GM18858 (cell line): Measurements from ENCODE around the gene RBM20.
"Not testable (repeated sequence)": the region's sequence is repeated elsewhere in the genome, so short reads cannot be mapped to it uniquely, and the experiment has no call there.

Experiments used
- ATAC-seq: cut with Tn5 transposase; IDR thresholded peaks from one replicate; pipeline ENCODE4 v1.9.1; 2021; ENCODE audit not compliant: unreplicated experiment

The RBM20 gene

GRCh38 chr10:110625356-110625894, 18.7 kb upstream of the RBM20 start:
- ATAC-seq, result no peak

GRCh38 chr10:110625951-110626855, 17.9 kb upstream of the RBM20 start:
- no peak for ATAC-seq

- no peak for ATAC-seq
These were observed 16.0 kb upstream of the RBM20 start for GRCh38 chr10:110628161-110628560.

GRCh38 chr10:110629680-110630191, 14.4 kb upstream of the RBM20 start:
- no peak for ATAC-seq

- no peak for ATAC-seq
These were observed 12.2 kb upstream of the RBM20 start for GRCh38 chr10:110631934-110632333.

- no peak for ATAC-seq
These were observed 11.4 kb upstream of the RBM20 start for GRCh38 chr10:110632591-110633215.

GRCh38 chr10:110634527-110635209, 9.5 kb upstream of the RBM20 start:
- no peak for ATAC-seq

- ATAC-seq, result no peak
These were observed 7.6 kb upstream of the RBM20 start for GRCh38 chr10:110636572-110636931.

GRCh38 chr10:110636932-110637557, 7.1 kb upstream of the RBM20 start:
- no peak for ATAC-seq

- no peak for ATAC-seq
These were observed 6.5 kb upstream of the RBM20 start for GRCh38 chr10:110637558-110638053.

GRCh38 chr10:110638319-110638718, 5.8 kb upstream of the RBM20 start:
- no peak for ATAC-seq

GRCh38 chr10:110639046-110639445, 5.1 kb upstream of the RBM20 start:
- ATAC-seq, result not testable (repeated sequence)

GRCh38 chr10:110639858-110640257, 4.3 kb upstream of the RBM20 start:
- not testable (repeated sequence) for ATAC-seq

GRCh38 chr10:110641256-110641655, 2.9 kb upstream of the RBM20 start:
- ATAC-seq, result no peak

GRCh38 chr10:110642204-110643034, 1.7 kb upstream of the RBM20 start:
- no peak for ATAC-seq

GRCh38 chr10:110643035-110643652, 992 bp upstream of the RBM20 start:
- ATAC-seq, result no peak

- ATAC-seq, result no peak
These were observed 694 bp downstream of the RBM20 start for GRCh38 chr10:110644598-110645462.

GRCh38 chr10:110646417-110647135, 2.4 kb downstream of the RBM20 start:
- ATAC-seq, result no peak
